22Rv1 (cell line): Measurements from ENCODE around the gene LRRC55.

Experiments used
- CTCF ChIP-seq: fragments of 450-650 bp; IDR thresholded peaks from 2 replicates; pipeline ENCODE4 v1.5.1; 2017; ENCODE audit warnings: mild to moderate bottlenecking
- ZFX ChIP-seq: fragments of 450-650 bp; IDR thresholded peaks from 2 replicates; pipeline ENCODE4 v1.6.1; 2017; ENCODE audit warnings: antibody characterized with exemption, borderline replicate concordance

GRCh38 chr11:57196596-57196995 lies 14.8 kb downstream of the LRRC55 start:
- TF ChIP-seq CTCF (no peak), ZFX (no peak)
